WTC11 (cell line): Measurements from ENCODE around the gene ATP6V1C2. TPM values are rescaled to one million over a fixed set of nuclear protein-coding genes. Genes with fewer than 3 reads are reported as not detected.

Source experiments
- ATAC-seq: fragments of 200-7000 bp; cut with Tn5 transposase; 2 replicates; pipeline ENCODE4 v1.10.0; 2021; ENCODE audit warnings: mild to moderate bottlenecking, moderate library complexity
- CTCF ChIA-PET: fragments of 300-600 bp; sonication (Branson Sonifier 250); formaldehyde crosslinking; loops from one replicate; lab custom pipeline; 2021; ENCODE audit warnings: antibody characterized with exemption; lab: Charles Lee
- POLR2A ChIA-PET: fragments of 350-600 bp; sonication (Branson Sonifier 250); formaldehyde crosslinking; loops from one replicate; lab custom pipeline; 2021; ENCODE audit warnings: antibody characterized with exemption; lab: Charles Lee
- DNase-seq: peaks from one replicate; pipeline ENCODE4 v3.0.0; 2021; ENCODE audit warnings: low spot score
- H3K27ac Mint-ChIP-seq: 2 replicates; pipeline ENCODE4 v1.8.0; 2021; ENCODE audit warnings: mixed read lengths
- H3K27me3 Mint-ChIP-seq: 2 replicates; pipeline ENCODE4 v1.8.0; 2021; ENCODE audit warnings: low read depth, mild to moderate bottlenecking, moderate library complexity, mixed read lengths
- H3K36me3 Mint-ChIP-seq: 2 replicates; pipeline ENCODE4 v1.8.0; 2021; ENCODE audit warnings: mixed read lengths
- H3K4me1 Mint-ChIP-seq: 2 replicates; pipeline ENCODE4 v1.8.0; 2022; ENCODE audit warnings: mixed read lengths
- H3K4me3 Mint-ChIP-seq: 2 replicates; pipeline ENCODE4 v1.8.0; 2021; ENCODE audit warnings: mild to moderate bottlenecking, moderate library complexity, mixed read lengths
- H3K9me3 Mint-ChIP-seq: 2 replicates; pipeline ENCODE4 v1.8.0; 2021; ENCODE audit warnings: mixed read lengths
- AR ChIP-seq: fragments of 250-450 bp; sonication (Bioruptor Pico); IDR thresholded peaks from 2 replicates; pipeline ENCODE4 v1.9.0; 2021; ENCODE audit warnings: mild to moderate bottlenecking
- E2F1 ChIP-seq: sonication (generic); formaldehyde crosslinking; IDR thresholded peaks from 2 replicates; pipeline ENCODE4 v1.8.0; 2022; ENCODE audit warnings: mild to moderate bottlenecking, missing genetic modification reagents
- ETV6 ChIP-seq: sonication (generic); formaldehyde crosslinking; IDR thresholded peaks from 2 replicates; pipeline ENCODE4 v1.8.1; 2022; ENCODE audit warnings: mild to moderate bottlenecking, missing genetic modification reagents
- GTF2I ChIP-seq: fragments of 250-450 bp; sonication (Bioruptor Pico); conservative IDR thresholded peaks from 2 replicates; pipeline ENCODE4 v1.4.0; 2021; ENCODE audit warnings: mild to moderate bottlenecking
- IRF1 ChIP-seq: sonication (generic); formaldehyde crosslinking; IDR thresholded peaks from 2 replicates; pipeline ENCODE4 v1.8.0; 2023; ENCODE audit warnings: missing genetic modification reagents
- IRF2 ChIP-seq: sonication (generic); formaldehyde crosslinking; IDR thresholded peaks from 2 replicates; pipeline ENCODE4 v1.8.0; 2022; ENCODE audit warnings: low read depth, missing genetic modification reagents, borderline replicate concordance
- NR2C2 ChIP-seq: sonication (generic); formaldehyde crosslinking; IDR thresholded peaks from 2 replicates; pipeline ENCODE4 v1.8.0; 2022; ENCODE audit warnings: mild to moderate bottlenecking, missing genetic modification reagents
- SP1 ChIP-seq: sonication (generic); formaldehyde crosslinking; conservative IDR thresholded peaks from 2 replicates; pipeline ENCODE4 v1.8.1; 2022; ENCODE audit warnings: missing genetic modification reagents
- TEAD4 ChIP-seq: sonication (generic); formaldehyde crosslinking; IDR thresholded peaks from 2 replicates; pipeline ENCODE4 v1.8.0; 2022; ENCODE audit warnings: mild to moderate bottlenecking, missing genetic modification reagents
- USF2 ChIP-seq: sonication (generic); formaldehyde crosslinking; IDR thresholded peaks from 2 replicates; pipeline ENCODE4 v1.8.1; 2023; ENCODE audit warnings: mild to moderate bottlenecking, missing genetic modification reagents, moderate library complexity
- ZNF121 ChIP-seq: sonication (generic); formaldehyde crosslinking; IDR thresholded peaks from 2 replicates; pipeline ENCODE4 v1.8.0; 2023; ENCODE audit warnings: missing genetic modification reagents
- ZNF317 ChIP-seq: sonication (generic); formaldehyde crosslinking; IDR thresholded peaks from 2 replicates; pipeline ENCODE4 v1.8.1; 2023; ENCODE audit warnings: low read depth, mild to moderate bottlenecking, moderate library complexity, missing genetic modification reagents, borderline replicate concordance
- ZNF396 ChIP-seq: fragments of 250-450 bp; sonication (Bioruptor Pico); IDR thresholded peaks from 2 replicates; pipeline ENCODE4 v1.8.0; 2021; ENCODE audit warnings: mild to moderate bottlenecking, moderate library complexity, borderline replicate concordance
- ZNF532 ChIP-seq: fragments of 250-450 bp; sonication (Bioruptor Pico); IDR thresholded peaks from 2 replicates; pipeline ENCODE4 v1.9.0; 2021; ENCODE audit warnings: mild to moderate bottlenecking, borderline replicate concordance
- ZNF671 ChIP-seq: fragments of 250-450 bp; sonication (Bioruptor Pico); IDR thresholded peaks from 2 replicates; pipeline ENCODE4 v1.8.0; 2021; ENCODE audit warnings: mild to moderate bottlenecking
- total RNA-seq: library from RNA; stranded (reverse); gene quantifications from 3 replicates; pipeline ENCODE4 v1.2.3, GENCODE V29; 2021

ATP6V1C2 gene
- total RNA-seq, 1 experiment from 2014 or later, result 0.42 TPM

GRCh38 chr2:10798783-10799182, 77.4 kb downstream of the ATP6V1C2 start:
- peak overlapping the region; percentile 50; the same call in 1 of the 2 replicates for H3K27ac Mint-ChIP-seq
- peaks cover 63% of the 10 kb centered on the region for H3K36me3 Mint-ChIP-seq
- DNase-seq, result peak; percentile 50
- peak; percentile 92 for ATAC-seq
- ChIA-PET POLR2A (no interaction called here), CTCF (interaction anchor here (1.3 to 2.0 kb wide), 3 partner anchors 19 to 331 kb away, joined by 4 to 9 read pairs (median 5); no protein-coding TSS in a partner anchor)
- TF ChIP-seq GTF2I (CRISPR knock-in tag) (no peak), E2F1 (no peak), IRF1 (no peak), ZNF317 (CRISPR knock-in tag) (no peak), ZNF396 (CRISPR knock-in tag) (no peak), ZNF671 (CRISPR knock-in tag) (no peak), USF2 (CRISPR knock-in tag) (no peak), ETV6 (CRISPR knock-in tag) (no peak), ZNF121 (CRISPR knock-in tag) (no peak), SP1 (CRISPR knock-in tag) (no peak), TEAD4 (no peak)
- H3K9me3 Mint-ChIP-seq, result no peaks in the 10 kb centered on the region
- H3K27me3 Mint-ChIP-seq, result no peaks in the 10 kb centered on the region
- H3K4me3 Mint-ChIP-seq, result no peak overlapping the region
- peaks cover 16% of the 10 kb centered on the region for H3K4me1 Mint-ChIP-seq

- ATAC-seq (no peak), DNase-seq (no peak)
- Mint-ChIP-seq H3K27me3 (no peaks in the 10 kb centered on the region), H3K9me3 (no peaks in the 10 kb centered on the region), H3K36me3 (peaks cover 57% of the 10 kb centered on the region), H3K27ac (no peak overlapping the region), H3K4me3 (no peak overlapping the region), H3K4me1 (peaks cover 16% of the 10 kb centered on the region)
- POLR2A ChIA-PET, result interaction anchor here (1.2 kb wide), 1 partner anchor 9 kb away, joined by 3 read pairs; no protein-coding TSS in a partner anchor
- TF ChIP-seq ZNF532 (CRISPR knock-in tag) (no peak), IRF2 (no peak), NR2C2 (no peak), AR (CRISPR knock-in tag) (no peak)
- CTCF ChIA-PET, result interaction anchor here (1.0 to 2.4 kb wide), 6 partner anchors 12 to 330 kb away, joined by 3 to 6 read pairs (median 3); partner anchors contain the start of gene PDIA6
These were observed 78.7 kb downstream of the ATP6V1C2 start for GRCh38 chr2:10800163-10800562.
